DND-41 (cell line): ENCODE results near the gene RERG.

Source experiments
- ATAC-seq: fragments of 200-7000 bp; cut with Tn5 transposase; 3 replicates; pipeline ENCODE4 v1.9.1; 2021; ENCODE audit warnings: low read depth; ENCODE audit not compliant: insufficient read depth
- DNase-seq: peaks from one replicate; pipeline ENCODE4 v3.0.0-alpha.2; 2020
- H2AFZ ChIP-seq: 2 replicates; pipeline ENCODE4 v1.6.0; 2012; ENCODE audit warnings: low read depth, low read length
- H3K27ac ChIP-seq: 2 replicates; pipeline ENCODE4 v1.5.1; 2012; ENCODE audit warnings: low read length, inconsistent platforms
- H3K27me3 ChIP-seq: fragments of 200-600 bp; sonication (generic); 2 replicates; pipeline ENCODE4 v1.6.0; 2012; ENCODE audit warnings: low read length, mild to moderate bottlenecking, inconsistent platforms; ENCODE audit not compliant: insufficient read depth, poor library complexity
- H3K36me3 ChIP-seq: 2 replicates; pipeline ENCODE4 v1.5.1; 2012; ENCODE audit warnings: low read length, inconsistent platforms; ENCODE audit not compliant: insufficient read depth
- H3K4me1 ChIP-seq: 2 replicates; pipeline ENCODE4 v1.5.1; 2012; ENCODE audit warnings: mild to moderate bottlenecking, low read length; ENCODE audit not compliant: insufficient read depth
- H3K4me2 ChIP-seq: 2 replicates; pipeline ENCODE4 v1.6.0; 2012; ENCODE audit warnings: mild to moderate bottlenecking, moderate library complexity, low read length, inconsistent platforms; ENCODE audit not compliant: insufficient read depth
- H3K4me3 ChIP-seq, 2 experiments: fragments of 200-600 bp in 1 of 2; shearing (Covaris generic) in 1 of 2; 2 replicates each; pipeline ENCODE4 v1.5.1; 2012 to 2016; ENCODE audit warnings: inconsistent platforms in 2 of 2, low read length in 2 of 2, mild to moderate bottlenecking in 2 of 2, low read depth in 1 of 2, moderate library complexity in 1 of 2
- H3K79me2 ChIP-seq: 2 replicates; pipeline ENCODE4 v1.6.0; 2012; ENCODE audit warnings: low read length, inconsistent platforms; ENCODE audit not compliant: insufficient read depth
- H3K9ac ChIP-seq: 2 replicates; pipeline ENCODE4 v1.6.0; 2012; ENCODE audit warnings: low read depth, mild to moderate bottlenecking, inconsistent platforms, low read length, moderate library complexity
- H3K9me3 ChIP-seq: 2 replicates; pipeline ENCODE4 v1.5.1; 2012; ENCODE audit warnings: low read length, moderate library complexity, mild to moderate bottlenecking, inconsistent platforms; ENCODE audit not compliant: insufficient read depth, severe bottlenecking
- H4K20me1 ChIP-seq: 2 replicates; pipeline ENCODE4 v1.6.0; 2012; ENCODE audit warnings: low read length; ENCODE audit not compliant: insufficient read depth
- CTCF ChIP-seq: IDR thresholded peaks from 2 replicates; pipeline ENCODE4 v1.5.1; 2012; ENCODE audit warnings: borderline replicate concordance, low read length, moderate library complexity, mild to moderate bottlenecking; ENCODE audit not compliant: poor library complexity, severe bottlenecking; ENCODE audit errors: extremely low read depth
- EZH2 ChIP-seq: IDR thresholded peaks from 3 replicates; pipeline ENCODE4 v1.6.1; 2012; ENCODE audit warnings: borderline replicate concordance, low read depth, mild to moderate bottlenecking, moderate library complexity, low read length, inconsistent platforms; ENCODE audit not compliant: severe bottlenecking

Gene RERG

GRCh38 chr12:15225136-15225862 is 4.1 kb upstream of the RERG start:
- no peak overlapping the region for H3K4me2 ChIP-seq
- H4K20me1 ChIP-seq: no peaks in the 10 kb centered on the region
- no peak overlapping the region for H3K4me3 ChIP-seq
- no peaks in the 10 kb centered on the region for H3K79me2 ChIP-seq
- TF ChIP-seq CTCF (no peak), EZH2 (no peak)
- H3K9ac ChIP-seq: no peak overlapping the region
- no peak overlapping the region for H2AFZ ChIP-seq
- H3K36me3 ChIP-seq: no peaks in the 10 kb centered on the region
- ATAC-seq (no peak), DNase-seq (no peak)
- H3K4me1 ChIP-seq: no peaks in the 10 kb centered on the region
- no peak overlapping the region for H3K27ac ChIP-seq
- peaks cover 14% of the 10 kb centered on the region for H3K27me3 ChIP-seq
- H3K9me3 ChIP-seq: no peaks in the 10 kb centered on the region

- no peak for ATAC-seq
- H3K4me3 ChIP-seq: no peak overlapping the region
- H3K4me1 ChIP-seq: no peaks in the 10 kb centered on the region
- TF ChIP-seq CTCF (no peak), EZH2 (no peak)
- H3K9ac ChIP-seq: no peak overlapping the region
- no peaks in the 10 kb centered on the region for H3K36me3 ChIP-seq
- no peak overlapping the region for H3K4me2 ChIP-seq
- DNase-seq: no peak
- peaks cover 11% of the 10 kb centered on the region for H3K27me3 ChIP-seq
- no peaks in the 10 kb centered on the region for H3K79me2 ChIP-seq
- H3K27ac ChIP-seq: no peak overlapping the region
- no peak overlapping the region for H2AFZ ChIP-seq
- H3K9me3 ChIP-seq: no peaks in the 10 kb centered on the region
- H4K20me1 ChIP-seq: no peaks in the 10 kb centered on the region
Observed at GRCh38 chr12:15222219-15222618, 1.0 kb upstream of the RERG start.

- Histone ChIP-seq H3K4me3 (no peak overlapping the region), H3K79me2 (no peaks in the 10 kb centered on the region), H3K27me3 (peaks cover 17% of the 10 kb centered on the region), H2AFZ (no peak overlapping the region), H4K20me1 (no peaks in the 10 kb centered on the region), H3K36me3 (no peaks in the 10 kb centered on the region), H3K4me2 (no peak overlapping the region), H3K9me3 (no peaks in the 10 kb centered on the region), H3K4me1 (no peaks in the 10 kb centered on the region), H3K9ac (no peak overlapping the region), H3K27ac (no peak overlapping the region)
- DNase-seq (no peak), ATAC-seq (no peak)
- TF ChIP-seq CTCF (no peak), EZH2 (no peak)
Observed at GRCh38 chr12:15220451-15220850, 766 bp downstream of the RERG start.

GRCh38 chr12:15218794-15219193 is 2.4 kb downstream of the RERG start:
- Histone ChIP-seq H3K9ac (no peak overlapping the region), H3K27ac (no peak overlapping the region), H3K79me2 (no peaks in the 10 kb centered on the region), H3K36me3 (no peaks in the 10 kb centered on the region), H3K27me3 (peaks cover 19% of the 10 kb centered on the region), H3K9me3 (no peaks in the 10 kb centered on the region), H3K4me1 (no peaks in the 10 kb centered on the region), H2AFZ (no peak overlapping the region), H3K4me3 (no peak overlapping the region), H4K20me1 (no peaks in the 10 kb centered on the region), H3K4me2 (no peak overlapping the region)
- DNase-seq (no peak), ATAC-seq (no peak)
- TF ChIP-seq EZH2 (no peak), CTCF (no peak)
